NCI-H2081 treated with DMSO at 0.1 percent for 48 hours (cell line): Measurements from ENCODE around the gene RNU5D-1.
"Not testable (repeated sequence)": the region's sequence is repeated elsewhere in the genome, so short reads cannot be mapped to it uniquely, and the experiment has no call there.

Experiments
- DNase-seq: peaks from one replicate; lab custom pipeline; 2025; lab: John Stamatoyannopoulos, UW

RNU5D-1 gene

DNA sequence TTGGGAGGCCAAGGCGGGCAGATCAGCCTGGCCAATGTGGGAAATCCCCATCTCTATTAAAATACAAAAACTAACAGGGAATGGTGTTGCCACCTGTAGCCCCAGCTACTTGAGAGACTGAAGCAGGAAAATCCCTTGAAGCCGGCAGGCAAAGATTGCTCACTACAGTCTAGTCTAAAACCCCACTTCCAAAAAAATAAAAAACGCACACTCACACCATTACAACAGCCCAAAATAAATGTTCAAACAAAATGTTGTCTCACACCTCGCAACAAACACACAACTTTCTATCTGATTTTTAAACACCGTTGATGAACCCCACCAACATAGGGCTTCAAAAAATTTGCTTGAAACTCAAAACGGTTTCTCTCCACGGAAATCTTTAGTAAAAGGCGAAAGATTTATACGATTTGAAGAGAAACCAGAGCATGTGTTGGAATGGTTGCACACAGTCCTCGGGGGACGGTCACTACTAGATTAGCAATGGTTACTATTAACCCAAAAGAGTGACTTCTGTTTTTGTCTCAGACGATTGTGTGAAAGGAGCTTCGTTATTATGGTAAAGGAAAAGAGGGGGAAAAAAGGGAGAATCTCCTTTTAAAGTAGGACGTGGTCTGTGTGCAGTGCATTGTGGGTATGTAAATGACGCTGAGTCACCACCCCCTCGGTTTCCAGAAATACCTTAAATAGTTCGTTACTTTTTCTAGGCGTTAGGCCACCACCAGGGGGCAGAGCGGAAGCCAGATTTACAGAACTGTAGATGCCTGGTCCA is at the start of gene RNU5D-1:
Gene RNU5D-1, minus strand, starts transcription at position 430 of the 772 bp plus-strand sequence.
- peak; percentile 96 for DNase-seq

DNA sequence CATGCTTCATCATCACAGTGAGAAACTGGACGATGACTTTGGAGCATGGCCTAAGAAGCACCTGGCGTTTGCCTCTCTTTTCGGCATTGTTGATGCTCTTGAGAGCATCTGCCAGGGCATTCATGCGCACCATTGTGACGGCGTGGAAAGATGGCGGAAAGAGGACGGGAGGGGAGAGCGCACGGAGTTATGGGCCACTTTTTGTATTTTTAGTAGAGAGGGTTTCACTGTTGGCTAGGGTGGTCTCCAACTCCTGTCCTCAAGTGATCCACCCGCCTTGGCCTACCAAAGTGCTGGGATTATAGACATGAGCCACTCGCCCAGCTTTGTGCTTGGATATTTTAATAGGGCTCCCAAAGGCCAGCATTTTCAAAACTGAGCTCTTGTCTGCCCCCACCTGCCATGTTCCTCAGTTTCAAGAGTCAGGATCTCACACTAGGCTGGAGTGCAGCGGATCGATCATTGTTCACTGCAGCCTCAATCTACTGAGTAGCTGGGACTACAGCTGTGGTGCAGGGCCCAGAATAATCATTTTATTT is 49.7 kb upstream of the RNU5D-1 start:
- no peak for DNase-seq

DNA sequence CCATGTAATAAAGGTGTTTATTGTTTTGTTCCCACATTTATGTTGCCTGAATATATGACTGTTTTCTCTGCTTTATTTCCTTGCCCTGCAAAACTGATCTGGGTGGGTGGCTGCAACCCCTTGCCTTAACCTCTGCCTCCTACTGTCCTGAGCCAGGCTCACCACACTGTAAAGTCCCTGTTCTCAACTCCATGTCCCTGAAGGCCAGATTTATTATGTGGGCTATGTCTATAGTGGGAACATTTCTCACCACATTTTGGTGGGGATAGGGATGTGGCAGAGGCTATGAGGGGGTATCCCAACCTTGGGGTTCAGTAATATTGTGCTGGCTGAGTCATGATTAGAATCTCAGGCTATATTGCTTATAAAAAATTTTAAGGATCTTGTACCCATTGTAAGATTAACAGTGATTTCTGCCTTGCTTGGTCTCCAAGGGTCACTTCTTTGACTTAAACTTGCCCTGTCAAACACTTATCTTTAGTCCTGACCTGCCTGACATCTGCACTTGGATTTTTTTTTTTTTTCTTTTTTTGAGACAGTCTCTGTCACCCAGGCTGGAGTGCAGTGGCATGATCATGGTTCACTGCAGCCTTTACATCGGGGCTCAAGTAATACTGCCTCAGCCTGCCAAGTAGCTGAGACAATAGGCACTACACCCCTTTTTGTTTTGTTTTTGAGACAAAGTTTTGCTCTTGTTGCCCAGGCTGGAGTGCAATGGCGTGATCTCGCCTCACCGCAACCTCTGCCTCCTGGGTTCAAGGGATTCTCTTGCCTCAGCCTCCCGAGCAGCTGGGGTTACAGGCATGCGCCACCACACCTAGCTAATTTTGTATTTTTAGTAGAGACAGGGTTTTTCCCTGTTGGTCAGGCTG is 48.0 kb upstream of the RNU5D-1 start:
- no peak for DNase-seq

DNA sequence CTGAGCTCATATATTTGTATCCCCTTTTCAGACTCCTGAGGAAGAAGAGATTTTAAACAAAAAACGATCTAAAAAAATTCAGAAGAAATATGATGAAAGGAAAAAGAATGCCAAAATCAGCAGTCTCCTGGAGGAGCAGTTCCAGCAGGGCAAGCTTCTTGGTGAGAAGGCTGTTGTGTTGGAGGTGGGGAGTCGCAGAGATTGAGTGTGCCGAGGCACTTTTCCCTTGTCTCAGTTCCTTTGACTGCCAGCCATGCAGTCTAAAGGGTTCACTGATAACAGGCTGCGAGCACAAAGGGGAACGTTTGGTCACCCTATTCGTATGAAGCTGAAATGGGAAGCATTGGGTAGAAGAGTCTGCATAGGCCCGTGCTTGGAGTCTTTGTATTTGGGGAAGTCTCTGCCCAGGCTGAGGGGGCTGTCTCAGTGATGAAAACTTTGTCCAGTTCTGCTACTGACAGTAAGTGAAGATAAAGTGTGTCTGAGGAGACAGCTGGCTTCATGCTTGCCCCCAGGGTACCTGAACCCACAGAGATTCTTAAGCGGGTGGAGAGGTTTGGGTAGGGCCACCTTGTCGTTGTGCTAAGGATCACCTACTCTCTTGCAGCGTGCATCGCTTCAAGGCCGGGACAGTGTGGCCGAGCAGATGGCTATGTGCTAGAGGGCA is 47.1 kb upstream of the RNU5D-1 start:
- DNase-seq, result no peak

DNA sequence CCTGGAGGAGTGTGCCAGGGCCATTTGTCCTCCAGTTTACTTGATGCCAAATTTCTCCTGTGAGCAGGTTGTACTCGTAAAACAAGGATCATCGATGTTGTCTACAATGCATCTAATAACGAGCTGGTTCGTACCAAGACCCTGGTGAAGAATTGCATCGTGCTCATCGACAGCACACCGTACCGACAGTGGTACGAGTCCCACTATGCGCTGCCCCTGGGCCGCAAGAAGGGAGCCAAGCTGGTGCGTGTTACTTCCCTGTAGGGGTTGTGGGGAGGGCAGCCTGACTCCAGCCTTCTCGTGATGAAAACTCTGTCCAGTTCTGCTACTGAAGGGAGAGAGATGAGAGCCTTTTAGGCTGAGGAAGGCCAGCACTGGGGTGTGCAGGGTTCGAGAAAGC is 46.6 kb upstream of the RNU5D-1 start:
- DNase-seq, result no peak

DNA sequence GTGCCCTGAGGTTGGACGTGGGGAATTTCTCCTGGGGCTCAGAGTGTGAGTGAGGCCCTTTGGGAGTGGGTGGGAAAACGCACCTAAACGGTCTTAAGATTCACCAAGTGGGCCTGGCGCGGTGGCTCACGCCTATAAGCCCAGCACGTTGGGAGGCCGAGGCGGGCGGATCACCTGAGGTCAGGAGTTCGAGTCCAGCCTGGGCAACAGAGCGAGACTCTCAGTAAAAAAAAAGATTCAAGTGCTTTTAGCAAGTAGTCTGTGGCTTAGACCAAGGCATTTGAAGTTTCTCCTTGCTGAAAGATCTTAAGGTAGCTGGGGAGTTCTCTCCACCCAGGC is 45.7 kb upstream of the RNU5D-1 start:
- DNase-seq, result no peak

DNA sequence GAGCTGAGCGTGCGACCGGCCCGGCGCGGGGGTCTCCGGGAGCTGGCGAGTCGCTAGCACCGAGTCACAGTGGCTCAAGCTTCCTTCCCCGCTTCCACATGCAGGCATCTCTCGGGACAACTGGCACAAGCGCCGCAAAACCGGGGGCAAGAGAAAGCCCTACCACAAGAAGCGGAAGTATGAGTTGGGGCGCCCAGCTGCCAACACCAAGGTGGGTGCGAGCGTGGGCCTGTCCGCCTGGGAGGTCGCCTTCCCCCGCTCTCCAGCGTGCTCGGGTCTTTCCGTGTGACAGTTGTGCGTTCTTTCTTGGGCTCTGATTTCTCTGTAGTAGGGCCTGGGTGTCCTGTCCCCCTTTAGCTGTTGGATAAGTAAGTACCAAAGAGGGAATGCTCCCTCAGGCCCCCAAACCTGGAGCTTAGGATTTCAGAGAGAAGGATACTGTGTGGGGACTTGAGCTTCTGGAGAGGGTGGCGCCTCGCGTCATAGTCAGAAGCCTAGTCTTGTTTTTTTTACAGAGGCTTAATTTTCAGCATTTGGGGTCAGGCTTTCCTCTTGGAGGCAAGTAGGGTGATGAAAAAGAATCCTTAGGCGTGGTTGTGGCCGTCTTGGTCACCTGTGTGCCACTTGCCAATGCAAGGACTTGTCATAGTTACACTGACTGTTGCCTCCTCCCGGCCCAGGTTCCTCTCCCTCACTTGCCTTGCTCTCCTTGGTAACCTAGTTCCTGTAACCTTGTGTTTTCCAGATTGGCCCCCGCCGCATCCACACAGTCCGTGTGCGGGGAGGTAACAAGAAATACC is 45.2 kb upstream of the RNU5D-1 start:
- DNase-seq, result no peak

DNA sequence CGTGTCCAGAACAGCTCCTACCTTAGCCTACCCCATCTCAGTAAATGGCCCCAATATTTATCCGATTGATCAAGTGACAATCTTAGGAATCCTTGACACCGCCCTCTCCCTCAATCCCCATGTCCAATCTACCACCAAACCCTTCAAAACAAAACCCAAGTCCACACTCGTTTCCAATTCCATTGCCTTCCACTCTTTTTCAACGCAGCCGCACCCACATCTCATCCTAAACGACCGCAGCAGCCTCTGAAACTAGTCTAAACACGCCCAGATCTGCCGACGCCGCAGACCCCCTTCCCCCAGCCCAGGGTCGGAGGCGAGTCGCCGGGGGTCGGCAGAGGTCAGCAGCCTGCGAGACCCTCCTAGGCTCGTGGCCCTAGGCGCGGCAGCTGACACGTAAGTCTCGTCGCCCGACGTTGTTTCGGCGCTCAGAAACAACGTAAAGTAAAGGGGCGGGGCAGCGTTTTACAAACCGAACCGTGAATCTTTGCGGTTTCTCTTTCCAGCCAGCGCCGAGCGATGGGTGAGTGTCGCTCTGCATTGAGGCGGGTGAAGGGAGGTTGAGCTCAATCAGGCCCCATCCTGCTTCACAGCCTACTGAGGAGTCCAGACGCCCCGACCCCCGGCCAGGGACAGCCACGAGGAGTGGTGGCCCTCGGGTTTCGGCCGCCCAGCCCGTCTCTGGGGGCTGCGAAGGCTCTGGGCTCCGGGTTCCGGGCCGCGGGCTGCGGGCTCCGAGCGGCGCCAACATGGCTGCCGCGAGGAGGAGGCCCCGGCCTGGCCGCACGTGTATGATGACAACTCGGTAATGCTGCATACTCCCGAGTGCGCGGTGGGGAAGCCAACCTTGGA is 44.3 kb upstream of the RNU5D-1 start, which contains the start of gene RPS8:
Gene RPS8, plus strand, starts transcription at position 463 of the 852 bp plus-strand sequence. Its CDS starts 57 bp downstream, at position 520.
- DNase-seq, result peak; percentile 64

DNA sequence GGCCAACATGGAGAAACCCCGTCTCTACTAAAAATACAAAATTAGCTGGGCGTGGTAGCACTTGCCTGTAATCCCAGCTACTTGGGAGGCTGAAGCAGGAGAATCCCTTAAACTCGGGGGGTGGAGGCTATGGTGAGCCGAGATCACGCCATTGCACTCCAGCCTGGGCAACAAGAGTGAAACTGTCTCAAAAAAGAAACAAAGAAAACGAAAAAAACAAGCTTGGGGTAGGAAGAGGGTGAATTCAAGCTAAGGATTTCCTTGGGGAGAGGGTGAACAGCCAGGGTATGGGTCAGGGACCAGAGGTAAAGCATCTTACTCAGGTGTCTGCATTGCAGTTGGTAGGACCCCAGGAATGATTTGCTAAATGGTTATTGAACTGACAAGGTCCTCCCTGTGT is 35.5 kb upstream of the RNU5D-1 start:
- DNase-seq, result not testable (repeated sequence)

DNA sequence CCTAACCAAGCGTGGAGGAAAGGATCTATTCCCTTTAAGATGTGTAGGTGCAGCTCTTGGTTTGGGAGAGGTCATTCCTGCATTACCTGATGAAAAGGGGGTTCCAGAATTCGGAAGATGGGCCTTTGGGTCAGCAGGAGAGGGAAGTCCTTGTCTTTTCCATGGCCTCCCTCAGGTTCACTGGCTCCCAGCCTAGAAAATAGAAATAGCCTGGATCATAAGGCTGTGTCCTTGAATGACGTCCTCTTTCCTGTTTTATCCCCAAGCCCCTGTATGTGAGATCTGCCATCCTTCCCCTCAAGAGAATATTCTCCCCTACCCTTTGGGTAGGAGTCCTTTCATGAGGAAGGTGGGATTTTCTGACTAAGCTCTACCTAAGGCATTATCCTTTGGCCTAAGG is 29.9 kb upstream of the RNU5D-1 start:
- DNase-seq, result no peak

DNA sequence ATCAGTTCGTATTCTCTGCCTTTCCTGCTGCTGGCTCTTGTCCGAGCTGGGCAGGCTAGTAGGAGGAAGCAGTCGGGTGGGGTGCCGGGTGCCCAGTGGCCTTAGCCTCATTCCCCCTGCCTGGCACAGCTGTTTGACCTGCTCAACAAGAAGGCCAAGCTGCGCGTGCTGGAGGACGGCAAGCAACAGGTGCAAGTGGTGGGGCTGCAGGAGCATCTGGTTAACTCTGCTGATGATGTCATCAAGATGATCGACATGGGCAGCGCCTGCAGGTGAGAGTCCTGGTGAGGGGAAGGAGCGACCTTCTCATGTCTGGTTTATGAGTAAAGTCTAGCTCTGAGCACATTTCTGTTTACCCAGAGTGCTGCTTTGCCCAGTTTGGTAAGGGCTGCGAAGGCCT is 28.1 kb upstream of the RNU5D-1 start:
- no peak for DNase-seq

DNA sequence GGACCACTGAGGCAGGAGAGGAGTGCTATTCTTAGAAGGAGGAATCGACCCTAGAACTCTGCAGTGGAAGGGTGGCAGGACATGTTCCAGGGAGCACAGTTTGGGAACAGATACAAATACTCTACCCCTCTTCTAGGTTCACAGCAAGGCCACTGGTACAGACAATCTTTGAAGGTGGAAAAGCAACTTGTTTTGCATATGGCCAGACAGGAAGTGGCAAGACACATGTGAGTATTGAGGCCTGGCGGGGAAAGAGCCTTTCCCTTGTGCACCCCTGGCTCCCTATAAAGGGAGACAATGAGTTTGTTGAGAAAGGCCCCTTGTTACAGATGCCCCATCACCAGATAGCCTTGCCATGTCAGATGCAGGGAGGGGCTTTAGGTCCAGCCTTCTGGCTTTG is 26.4 kb upstream of the RNU5D-1 start:
- no peak for DNase-seq

DNA sequence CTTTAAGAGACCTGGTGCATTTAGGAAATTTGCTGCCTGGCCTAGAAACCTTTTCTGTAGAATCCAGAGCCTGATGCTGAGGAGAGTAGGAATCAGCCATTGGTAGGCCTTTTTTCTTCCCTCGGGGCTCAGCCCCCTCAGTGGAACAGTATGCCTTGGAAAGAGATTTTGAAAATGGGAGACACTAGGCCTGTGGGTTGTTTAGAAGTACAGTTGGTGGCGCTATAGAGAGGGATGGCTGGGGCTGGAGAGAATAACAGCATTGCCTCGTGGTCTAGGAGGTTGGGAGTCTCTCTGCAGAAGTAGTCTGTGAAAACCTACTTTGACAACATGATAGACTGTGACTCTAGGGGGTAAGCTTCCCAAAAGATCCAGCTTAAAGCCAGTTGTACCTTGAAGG is 16.9 kb upstream of the RNU5D-1 start:
- DNase-seq, result no peak

DNA sequence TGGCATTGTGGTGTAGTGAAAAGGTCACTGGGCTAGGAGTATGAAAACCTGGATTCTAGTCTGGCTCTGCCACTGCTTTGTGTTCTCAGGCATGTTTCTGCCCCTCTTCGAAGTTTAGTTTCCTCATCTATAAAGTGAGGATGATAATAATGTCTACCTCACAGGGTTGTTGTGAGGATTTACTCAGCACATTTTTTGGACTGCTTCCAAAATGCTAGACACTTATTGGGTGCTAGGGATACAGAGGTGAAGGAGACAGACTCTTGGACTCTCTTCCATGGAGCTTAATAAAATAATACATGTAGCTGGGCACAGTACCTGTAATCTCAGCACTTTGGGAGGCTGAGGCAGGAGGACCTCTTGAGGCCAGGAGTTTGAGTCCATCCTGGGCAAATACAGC is 12.2 kb upstream of the RNU5D-1 start:
- DNase-seq, result no peak

DNA sequence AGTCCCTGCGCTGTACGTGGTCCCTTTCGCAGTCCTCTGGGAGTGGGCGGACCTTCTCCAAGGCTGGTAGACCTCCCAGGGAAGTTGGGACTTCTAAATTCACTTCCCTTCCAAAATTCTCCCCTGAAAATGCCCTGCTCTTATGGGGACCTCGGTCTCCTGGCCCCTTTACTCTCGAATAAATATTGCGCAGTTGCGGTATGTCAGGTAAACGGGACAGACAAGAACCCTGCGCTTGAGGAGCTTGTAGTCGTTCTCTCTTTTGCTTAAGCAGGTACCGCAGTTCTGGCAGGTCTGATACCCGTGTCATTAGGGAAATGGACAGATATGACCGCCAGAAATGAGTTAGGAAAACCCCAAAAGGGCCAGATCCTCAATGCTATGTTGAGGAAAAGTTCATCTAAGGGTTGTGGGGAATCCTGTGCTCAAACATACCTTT is 9.2 kb upstream of the RNU5D-1 start:
- DNase-seq, result no peak

DNA sequence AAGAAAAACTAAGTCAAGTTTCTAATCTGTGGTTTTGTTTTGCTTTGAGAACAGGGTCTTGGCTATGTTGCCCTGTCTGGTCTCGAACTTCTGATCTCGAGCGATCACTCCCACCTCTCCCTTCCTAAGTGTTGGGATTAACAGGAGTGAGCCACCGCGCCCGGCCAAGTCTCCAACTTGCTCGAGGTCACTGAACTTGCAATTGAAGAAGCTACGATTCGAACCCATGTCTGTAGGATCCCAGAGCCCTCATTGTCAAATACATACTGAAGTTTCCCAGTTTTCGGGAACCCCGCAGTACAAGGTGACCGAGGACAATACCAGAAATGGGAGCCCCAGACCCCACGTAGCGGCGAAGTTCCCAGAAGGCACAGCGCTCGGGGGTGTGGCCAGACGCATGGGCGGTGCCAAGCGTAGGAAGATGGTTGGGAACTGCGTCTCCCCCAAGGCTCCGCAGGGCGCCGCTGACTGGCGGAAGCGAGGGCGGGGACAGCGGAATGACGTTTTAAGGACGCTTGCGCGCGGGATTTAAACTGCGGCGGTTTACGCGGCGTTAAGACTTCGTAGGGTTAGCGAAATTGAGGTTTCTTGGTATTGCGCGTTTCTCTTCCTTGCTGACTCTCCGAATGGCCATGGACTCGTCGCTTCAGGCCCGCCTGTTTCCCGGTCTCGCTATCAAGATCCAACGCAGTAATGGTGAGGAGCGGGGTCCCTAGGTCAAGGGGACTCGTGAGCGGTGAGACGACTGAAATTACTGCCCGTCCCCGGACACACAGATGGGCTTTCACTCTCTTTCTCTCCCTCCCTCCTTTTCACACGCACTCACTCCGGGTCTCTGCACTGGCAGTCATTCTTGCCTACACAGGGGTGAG is 8.6 kb upstream of the RNU5D-1 start, which contains the start of gene KIF2C:
Gene KIF2C, plus strand, starts transcription at position 531 of the 872 bp plus-strand sequence. Its CDS starts 96 bp downstream, at position 627.
- DNase-seq, result peak; percentile 98

DNA sequence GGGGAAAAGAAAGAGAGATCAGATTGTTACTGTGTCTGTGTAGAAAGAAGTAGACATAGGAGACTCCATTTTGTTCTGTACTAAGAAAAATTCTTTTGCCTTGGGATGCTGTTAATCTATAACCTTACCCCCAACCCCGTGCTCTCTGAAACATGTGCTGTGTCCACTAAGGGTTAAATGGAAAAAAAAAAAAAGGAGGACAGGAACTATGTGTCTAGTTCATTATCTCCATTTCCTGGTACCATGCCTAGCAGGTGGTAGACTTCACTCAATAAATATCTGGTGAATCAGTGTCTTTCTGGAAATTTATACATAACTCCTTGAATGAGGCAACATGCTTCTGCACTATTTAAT is 8.0 kb upstream of the RNU5D-1 start:
- not testable (repeated sequence) for DNase-seq

DNA sequence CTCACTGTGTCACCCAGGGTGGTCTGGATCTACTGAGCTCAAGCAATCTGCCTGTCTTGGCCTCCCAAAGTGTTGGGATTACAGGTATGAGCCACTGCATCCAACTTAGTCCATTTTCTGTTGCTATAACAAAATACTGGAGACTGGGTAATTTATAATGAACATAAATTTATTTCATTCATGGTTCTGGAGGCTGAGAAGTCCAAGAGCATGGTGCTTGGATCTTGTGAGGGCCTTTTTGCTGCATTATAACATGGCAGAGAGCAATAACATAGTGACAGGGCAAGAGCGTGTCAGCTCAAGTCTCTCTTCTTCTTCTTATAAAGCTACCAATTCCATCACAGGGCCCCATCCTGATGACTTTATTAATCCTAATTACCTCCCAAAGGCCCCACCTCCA is 5.0 kb upstream of the RNU5D-1 start:
- no peak for DNase-seq

DNA sequence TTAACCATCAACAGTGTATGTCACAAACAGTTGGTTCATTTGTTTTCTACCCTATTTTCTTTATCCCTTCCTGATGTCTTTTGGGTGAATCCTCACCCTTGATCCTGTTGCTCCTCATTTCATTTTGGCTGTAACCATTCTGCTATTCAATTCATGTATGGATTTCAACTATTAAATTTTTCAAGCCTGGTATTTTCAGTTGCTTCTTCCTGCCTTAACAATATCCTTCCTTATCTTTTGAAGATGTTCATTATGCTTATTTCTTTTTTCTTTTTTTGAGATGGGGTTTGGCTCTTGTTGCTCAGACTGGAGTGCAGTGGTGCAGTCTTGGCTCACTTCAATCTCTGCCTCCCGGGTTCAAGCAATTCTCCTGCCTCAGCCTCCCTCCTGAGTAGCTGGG is 2.8 kb upstream of the RNU5D-1 start:
- no peak for DNase-seq

DNA sequence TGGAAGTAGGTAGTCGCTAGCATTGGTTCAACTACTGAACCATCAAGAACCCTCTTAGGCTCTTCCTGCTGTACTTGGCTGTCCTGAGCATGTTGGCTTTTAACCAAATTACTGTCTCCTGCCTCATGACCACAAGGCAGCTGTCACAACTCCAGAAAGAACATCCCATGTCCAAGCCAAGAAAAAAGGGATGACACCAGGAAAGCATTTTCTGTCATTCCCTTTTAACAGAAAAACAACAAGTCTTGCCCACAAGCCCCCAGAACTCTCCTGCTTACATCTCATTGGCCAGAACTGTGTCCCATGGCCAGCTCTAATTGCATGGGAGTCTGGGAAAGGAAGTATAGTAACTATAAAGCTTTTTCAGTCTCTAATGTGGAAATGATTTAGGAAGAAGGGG is 2.4 kb upstream of the RNU5D-1 start:
- no peak for DNase-seq
